Endothelial cell of umbilical vein (primary cell): ENCODE data around the gene CTH.

ENCODE experiments used
- EZH2 ChIP-seq: IDR thresholded peaks from 2 replicates; pipeline ENCODE4 v1.6.1; 2012; ENCODE audit warnings: borderline replicate concordance, low read depth, mild to moderate bottlenecking, moderate library complexity, low read length, inconsistent platforms; ENCODE audit not compliant: severe bottlenecking
- GATA2 ChIP-seq: IDR thresholded peaks from 2 replicates; pipeline ENCODE4 v1.7.0; 2011; ENCODE audit warnings: low read depth, mild to moderate bottlenecking, moderate library complexity, mixed read lengths, low read length; ENCODE audit not compliant: insufficient read length, insufficient read depth
- JUN ChIP-seq: IDR thresholded peaks from 2 replicates; pipeline ENCODE4 v1.6.1; 2011; ENCODE audit warnings: borderline replicate concordance, low read depth; ENCODE audit not compliant: insufficient read length, insufficient read depth
- MYC ChIP-seq: IDR thresholded peaks from one replicate; pipeline ENCODE4 v1.6.1; 2011; ENCODE audit warnings: mild to moderate bottlenecking, low read depth, low read length
- POLR2A ChIP-seq: IDR thresholded peaks from 2 replicates; pipeline ENCODE4 v1.6.1; 2012; ENCODE audit warnings: low read depth, mild to moderate bottlenecking, control low read depth, low read length
- POLR2AphosphoS5 ChIP-seq: IDR thresholded peaks from 2 replicates; pipeline ENCODE4 v1.6.1; 2012; ENCODE audit warnings: low read depth, mild to moderate bottlenecking, control low read depth, low read length, moderate library complexity; ENCODE audit not compliant: insufficient read depth
- TF ChIP-seq, protein P1 (sequence below), 2 donors: IDR thresholded peaks; 1 replicate in 1 of 2; 2 replicates in 1 of 2; pipeline ENCODE4 v1.5.1; 2011; ENCODE audit warnings: low read length in 2 of 2, mild to moderate bottlenecking in 2 of 2, moderate library complexity in 2 of 2, control low read depth in 1 of 2, inconsistent platforms in 1 of 2, low read depth in 1 of 2; ENCODE audit not compliant: insufficient read depth in 1 of 2; ENCODE audit errors: extremely low read depth in 1 of 2

DNA sequence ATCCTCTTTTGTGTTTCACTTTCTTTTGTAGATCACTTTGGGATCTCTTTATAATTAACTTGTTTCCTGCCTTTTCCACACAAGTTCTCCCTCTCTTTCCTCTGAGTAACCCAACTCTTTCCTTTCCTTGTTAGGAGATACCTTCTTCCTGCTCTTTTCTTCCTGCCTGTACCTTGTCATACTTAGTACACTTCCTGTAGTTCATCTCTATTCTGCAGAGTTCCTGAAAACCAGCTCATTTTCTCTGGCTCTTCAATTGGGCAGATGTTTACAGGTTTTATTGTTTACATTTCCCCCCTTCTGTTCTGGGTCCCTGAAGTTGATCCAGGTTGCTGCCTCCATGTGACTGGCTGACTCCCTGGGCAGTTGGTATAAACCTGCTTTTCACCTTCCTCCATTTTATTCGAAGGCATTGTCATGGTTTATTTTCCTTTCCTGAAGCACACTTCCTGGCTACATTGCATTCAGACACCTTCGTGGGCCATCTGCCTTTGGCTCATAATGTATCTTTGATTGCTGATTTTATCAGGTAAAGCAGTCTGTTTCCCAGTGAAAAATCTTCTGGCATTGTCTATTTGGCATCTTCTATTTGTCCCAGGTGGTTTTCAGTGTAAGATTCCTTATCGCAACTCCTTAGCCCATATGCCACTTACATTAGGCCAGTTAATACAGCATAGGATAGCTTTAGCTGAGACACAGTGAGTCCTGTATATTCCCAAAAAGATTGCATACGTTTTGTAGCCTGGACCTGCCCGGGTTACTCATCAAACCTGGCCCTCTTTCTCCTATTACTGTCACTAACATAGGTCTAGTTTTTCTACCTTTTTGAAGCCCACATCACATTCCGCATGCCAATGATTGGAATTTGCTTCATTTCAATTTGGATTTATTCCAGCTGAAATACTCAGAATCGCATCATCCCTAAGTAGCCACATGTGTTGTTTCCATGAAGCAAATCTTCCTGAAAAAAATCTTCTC lies 15.4 kb downstream of the CTH start:
- TF ChIP-seq POLR2A = no peak
- TF ChIP-seq, protein P1, sequence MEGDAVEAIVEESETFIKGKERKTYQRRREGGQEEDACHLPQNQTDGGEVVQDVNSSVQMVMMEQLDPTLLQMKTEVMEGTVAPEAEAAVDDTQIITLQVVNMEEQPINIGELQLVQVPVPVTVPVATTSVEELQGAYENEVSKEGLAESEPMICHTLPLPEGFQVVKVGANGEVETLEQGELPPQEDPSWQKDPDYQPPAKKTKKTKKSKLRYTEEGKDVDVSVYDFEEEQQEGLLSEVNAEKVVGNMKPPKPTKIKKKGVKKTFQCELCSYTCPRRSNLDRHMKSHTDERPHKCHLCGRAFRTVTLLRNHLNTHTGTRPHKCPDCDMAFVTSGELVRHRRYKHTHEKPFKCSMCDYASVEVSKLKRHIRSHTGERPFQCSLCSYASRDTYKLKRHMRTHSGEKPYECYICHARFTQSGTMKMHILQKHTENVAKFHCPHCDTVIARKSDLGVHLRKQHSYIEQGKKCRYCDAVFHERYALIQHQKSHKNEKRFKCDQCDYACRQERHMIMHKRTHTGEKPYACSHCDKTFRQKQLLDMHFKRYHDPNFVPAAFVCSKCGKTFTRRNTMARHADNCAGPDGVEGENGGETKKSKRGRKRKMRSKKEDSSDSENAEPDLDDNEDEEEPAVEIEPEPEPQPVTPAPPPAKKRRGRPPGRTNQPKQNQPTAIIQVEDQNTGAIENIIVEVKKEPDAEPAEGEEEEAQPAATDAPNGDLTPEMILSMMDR (IDR thresholded peaks at IDR 0.05; ENCODE audit: extremely low read depth in 1 of 2, insufficient read depth in 1 of 2, low read depth in 1 of 2, low read length in 2 of 2) = no peak
- TF ChIP-seq JUN = no peak
- TF ChIP-seq EZH2 = no peak
- TF ChIP-seq POLR2AphosphoS5 = no peak
- no peak for TF ChIP-seq GATA2
- TF ChIP-seq MYC = no peak
